ENCODE measurements around the gene PBX1.

The PBX1 gene

DNA sequence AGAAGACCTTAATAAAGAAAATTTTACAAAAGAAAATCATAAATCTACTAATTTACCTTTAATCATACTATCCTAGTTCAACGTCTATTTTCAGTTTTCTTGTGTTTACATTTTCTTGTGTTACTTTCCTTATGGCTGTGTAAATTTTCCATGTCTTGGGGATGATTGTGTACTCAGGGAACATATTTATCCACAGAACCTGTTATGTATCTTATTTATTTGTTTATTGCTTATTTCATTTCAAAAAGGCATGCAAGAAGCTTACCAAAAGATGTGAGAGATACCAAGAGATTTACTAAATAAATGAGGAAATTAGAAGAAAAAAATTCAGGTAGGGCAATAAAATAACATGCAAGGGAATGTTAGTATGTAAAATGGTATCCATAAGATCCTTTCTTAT is 22.8 kb downstream of the PBX1 start:
- H2AFZ ChIP-seq (ENCODE audit: low read depth) = no peak overlapping the region
- no peaks in the 10 kb centered on the region for H3K27me3 ChIP-seq (ENCODE audit: insufficient read depth, low read depth)
- no peak overlapping the region for H3K4me2 ChIP-seq
- H3K36me3 ChIP-seq (ENCODE audit: insufficient read depth) = no peaks in the 10 kb centered on the region
- H3K27ac ChIP-seq = no peak overlapping the region
- H3K4me1 ChIP-seq (ENCODE audit: low read depth, poor library complexity, severe bottlenecking) = peaks cover 14% of the 10 kb centered on the region
- H3K9ac ChIP-seq = no peak overlapping the region
- H3K79me2 ChIP-seq (ENCODE audit: insufficient read depth, low read depth) = no peaks in the 10 kb centered on the region
- H3K4me3 ChIP-seq (IDR thresholded peaks at IDR 0.05; ENCODE audit: insufficient read depth, low read depth, low read length) = no peak overlapping the region
- TF ChIP-seq, protein P1, sequence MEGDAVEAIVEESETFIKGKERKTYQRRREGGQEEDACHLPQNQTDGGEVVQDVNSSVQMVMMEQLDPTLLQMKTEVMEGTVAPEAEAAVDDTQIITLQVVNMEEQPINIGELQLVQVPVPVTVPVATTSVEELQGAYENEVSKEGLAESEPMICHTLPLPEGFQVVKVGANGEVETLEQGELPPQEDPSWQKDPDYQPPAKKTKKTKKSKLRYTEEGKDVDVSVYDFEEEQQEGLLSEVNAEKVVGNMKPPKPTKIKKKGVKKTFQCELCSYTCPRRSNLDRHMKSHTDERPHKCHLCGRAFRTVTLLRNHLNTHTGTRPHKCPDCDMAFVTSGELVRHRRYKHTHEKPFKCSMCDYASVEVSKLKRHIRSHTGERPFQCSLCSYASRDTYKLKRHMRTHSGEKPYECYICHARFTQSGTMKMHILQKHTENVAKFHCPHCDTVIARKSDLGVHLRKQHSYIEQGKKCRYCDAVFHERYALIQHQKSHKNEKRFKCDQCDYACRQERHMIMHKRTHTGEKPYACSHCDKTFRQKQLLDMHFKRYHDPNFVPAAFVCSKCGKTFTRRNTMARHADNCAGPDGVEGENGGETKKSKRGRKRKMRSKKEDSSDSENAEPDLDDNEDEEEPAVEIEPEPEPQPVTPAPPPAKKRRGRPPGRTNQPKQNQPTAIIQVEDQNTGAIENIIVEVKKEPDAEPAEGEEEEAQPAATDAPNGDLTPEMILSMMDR (conservative IDR thresholded peaks at IDR 0.05; ENCODE audit: low read depth, low read length) = no peak
- no peaks in the 10 kb centered on the region for H4K20me1 ChIP-seq (ENCODE audit: insufficient read depth)

DNA sequence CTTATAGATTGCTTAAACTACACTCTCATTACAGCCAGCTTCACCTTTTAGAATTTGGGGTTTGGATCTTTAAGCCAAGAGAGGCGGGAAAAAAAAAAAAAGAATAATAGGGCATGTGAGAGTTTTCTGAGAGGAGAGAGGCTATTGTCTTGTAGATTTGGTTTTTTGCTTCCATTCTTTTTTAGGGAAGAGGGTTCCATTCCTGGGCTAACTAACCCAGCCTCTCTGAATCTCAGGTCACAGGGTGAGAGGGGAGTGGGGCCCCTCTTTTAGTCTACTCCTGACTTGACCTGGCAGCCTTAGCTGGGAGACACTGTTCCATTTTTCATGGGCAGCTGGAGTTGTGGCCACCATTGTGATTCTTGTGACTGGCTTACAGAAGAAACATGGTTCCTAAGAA is 24.2 kb downstream of the PBX1 start:
- H2AFZ ChIP-seq (ENCODE audit: low read depth) = no peak overlapping the region
- no peak overlapping the region for H3K4me2 ChIP-seq
- no peaks in the 10 kb centered on the region for H3K27me3 ChIP-seq (ENCODE audit: insufficient read depth, low read depth)
- H3K27ac ChIP-seq = no peak overlapping the region
- H3K9ac ChIP-seq = no peak overlapping the region
- no peak overlapping the region for H3K4me3 ChIP-seq (IDR thresholded peaks at IDR 0.05; ENCODE audit: insufficient read depth, low read depth, low read length)
- no peaks in the 10 kb centered on the region for H4K20me1 ChIP-seq (ENCODE audit: insufficient read depth)
- H3K36me3 ChIP-seq (ENCODE audit: insufficient read depth) = no peaks in the 10 kb centered on the region
- TF ChIP-seq, protein P1 (conservative IDR thresholded peaks at IDR 0.05; ENCODE audit: low read depth, low read length) = no peak
- H3K4me1 ChIP-seq (ENCODE audit: low read depth, poor library complexity, severe bottlenecking) = peaks cover 24% of the 10 kb centered on the region
- no peaks in the 10 kb centered on the region for H3K79me2 ChIP-seq (ENCODE audit: insufficient read depth, low read depth)

DNA sequence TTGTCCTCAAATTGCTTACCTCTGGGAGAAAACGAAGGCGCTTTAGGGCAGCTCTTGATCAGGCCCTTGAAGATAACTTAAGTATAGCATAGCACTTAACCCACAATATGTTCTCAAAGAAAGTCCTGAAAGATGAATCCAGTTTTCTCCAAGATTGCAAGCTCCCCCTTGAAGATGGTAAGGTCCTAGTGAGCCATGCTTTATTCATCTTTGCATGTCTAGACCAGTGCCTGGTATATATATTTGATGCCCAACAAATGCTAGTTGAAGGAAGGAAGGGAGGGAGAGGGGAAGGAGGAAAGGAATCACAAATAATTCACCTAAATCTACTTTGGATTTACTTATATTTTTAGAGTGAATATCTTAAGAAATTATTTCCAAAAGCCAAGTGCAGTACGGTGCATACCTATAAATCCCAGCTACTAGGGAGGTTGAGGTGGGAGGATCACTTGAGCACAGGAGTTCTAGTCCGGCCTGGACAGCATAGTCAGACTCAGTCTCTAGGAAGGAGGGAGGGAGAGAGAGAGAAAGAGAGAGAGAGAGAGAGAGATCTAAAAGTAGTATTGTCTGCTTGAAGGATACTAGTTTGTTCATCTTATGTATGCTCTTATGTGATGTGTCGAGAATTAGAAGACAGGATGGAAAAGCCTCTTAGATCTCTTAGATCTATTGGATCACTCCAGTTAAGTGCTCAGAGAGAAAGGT is 25.0 kb downstream of the PBX1 start:
- H3K27ac ChIP-seq = no peak overlapping the region
- no peaks in the 10 kb centered on the region for H4K20me1 ChIP-seq (ENCODE audit: insufficient read depth)
- no peak overlapping the region for H3K9ac ChIP-seq
- H3K79me2 ChIP-seq (ENCODE audit: insufficient read depth, low read depth) = no peaks in the 10 kb centered on the region
- H3K27me3 ChIP-seq (ENCODE audit: insufficient read depth, low read depth) = no peaks in the 10 kb centered on the region
- no peak overlapping the region for H3K4me3 ChIP-seq (IDR thresholded peaks at IDR 0.05; ENCODE audit: insufficient read depth, low read depth, low read length)
- TF ChIP-seq, protein P1 (conservative IDR thresholded peaks at IDR 0.05; ENCODE audit: low read depth, low read length) = no peak
- H3K4me1 ChIP-seq (ENCODE audit: low read depth, poor library complexity, severe bottlenecking) = peaks cover 29% of the 10 kb centered on the region
- H3K36me3 ChIP-seq (ENCODE audit: insufficient read depth) = no peaks in the 10 kb centered on the region
- no peak overlapping the region for H3K4me2 ChIP-seq
- H2AFZ ChIP-seq (ENCODE audit: low read depth) = no peak overlapping the region

DNA sequence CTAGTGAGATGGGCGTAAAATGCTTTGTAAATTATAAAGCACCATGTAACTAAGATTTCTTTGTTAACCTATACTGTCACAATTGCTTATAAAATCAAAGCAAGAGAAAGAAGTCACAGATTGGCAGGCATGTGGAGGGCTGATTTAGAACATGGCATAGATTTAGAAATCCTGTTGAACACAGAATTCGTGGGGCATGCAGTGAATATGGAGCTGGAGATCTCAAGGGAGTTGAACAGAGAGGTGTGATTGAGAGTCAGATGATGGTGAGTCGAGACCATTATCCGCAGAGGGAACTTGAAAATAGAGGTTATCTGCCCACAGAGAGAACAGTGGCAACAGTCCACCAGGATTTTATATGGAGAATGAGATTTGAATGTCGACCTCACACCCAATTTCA is 27.6 kb downstream of the PBX1 start:
- Histone ChIP-seq H3K4me2 (no peak overlapping the region), H2AFZ (ENCODE audit: low read depth) (no peak overlapping the region), H3K4me1 (ENCODE audit: low read depth, poor library complexity, severe bottlenecking) (peaks cover 36% of the 10 kb centered on the region), H3K36me3 (ENCODE audit: insufficient read depth) (no peaks in the 10 kb centered on the region), H3K4me3 (IDR thresholded peaks at IDR 0.05; ENCODE audit: insufficient read depth, low read depth, low read length) (no peak overlapping the region), H3K79me2 (ENCODE audit: insufficient read depth, low read depth) (no peaks in the 10 kb centered on the region), H3K27me3 (ENCODE audit: insufficient read depth, low read depth) (no peaks in the 10 kb centered on the region), H3K27ac (no peak overlapping the region), H4K20me1 (ENCODE audit: insufficient read depth) (no peaks in the 10 kb centered on the region), H3K9ac (no peak overlapping the region)
- TF ChIP-seq, protein P1 (conservative IDR thresholded peaks at IDR 0.05; ENCODE audit: low read depth, low read length) = no peak
